ENCODE data around the gene TCF4.

Gene TCF4

GRCh38 chr18:55433648-55434047 is 154.3 kb downstream of the TCF4 start:
- Histone ChIP-seq H3F3A (ENCODE audit: insufficient read depth, low read length) (no peaks in the 10 kb centered on the region), H3K4me2 (ENCODE audit: low read depth, low read length) (no peak overlapping the region), H2AFZ (ENCODE audit: low read length) (no peak overlapping the region), H4K20me1 (ENCODE audit: insufficient read depth, low read length) (no peaks in the 10 kb centered on the region), H3K27ac (ENCODE audit: low read length) (no peak overlapping the region), H3K9ac (ENCODE audit: low read length) (no peak overlapping the region), H3K9me2 (replicated peaks; ENCODE audit: insufficient read depth, low read length) (no peaks in the 10 kb centered on the region), H3K36me3 (replicated peaks; ENCODE audit: insufficient read depth, low read length) (no peaks in the 10 kb centered on the region), H3K27me3 (replicated peaks; ENCODE audit: insufficient read depth, low read length) (no peaks in the 10 kb centered on the region), H3K79me2 (ENCODE audit: low read length) (no peaks in the 10 kb centered on the region), H3K4me1 (ENCODE audit: low read length) (no peaks in the 10 kb centered on the region), H3K4me3 (ENCODE audit: low read length) (no peak overlapping the region), H3K9me3 (replicated peaks; ENCODE audit: insufficient read depth, low read length) (no peaks in the 10 kb centered on the region)
- TF ChIP-seq EZH2phosphoT487 (IDR thresholded peaks at IDR 0.05; ENCODE audit: low read length) (no peak), EZH2 (optimal IDR thresholded peaks at IDR 0.05; ENCODE audit: low read depth, low read length) (no peak), CTCF (IDR thresholded peaks at IDR 0.05; ENCODE audit: low read length) (no peak)
- DNase-seq = no peak

GRCh38 chr18:55433140-55433539 is 154.9 kb downstream of the TCF4 start:
- no peak for TF ChIP-seq EZH2phosphoT487 (IDR thresholded peaks at IDR 0.05; ENCODE audit: low read length)
- DNase-seq = no peak
- H3F3A ChIP-seq (ENCODE audit: insufficient read depth, low read length) = no peaks in the 10 kb centered on the region
- H2AFZ ChIP-seq (ENCODE audit: low read length) = no peak overlapping the region
- H3K9ac ChIP-seq (ENCODE audit: low read length) = no peak overlapping the region
- H4K20me1 ChIP-seq (ENCODE audit: insufficient read depth, low read length) = no peaks in the 10 kb centered on the region
- no peaks in the 10 kb centered on the region for H3K4me1 ChIP-seq (ENCODE audit: low read length)
- no peaks in the 10 kb centered on the region for H3K36me3 ChIP-seq (replicated peaks; ENCODE audit: insufficient read depth, low read length)
- no peak overlapping the region for H3K4me3 ChIP-seq (ENCODE audit: low read length)
- no peaks in the 10 kb centered on the region for H3K27me3 ChIP-seq (replicated peaks; ENCODE audit: insufficient read depth, low read length)
- no peaks in the 10 kb centered on the region for H3K79me2 ChIP-seq (ENCODE audit: low read length)
- H3K4me2 ChIP-seq (ENCODE audit: low read depth, low read length) = no peak overlapping the region
- H3K9me3 ChIP-seq (replicated peaks; ENCODE audit: insufficient read depth, low read length) = no peaks in the 10 kb centered on the region
- H3K9me2 ChIP-seq (replicated peaks; ENCODE audit: insufficient read depth, low read length) = no peaks in the 10 kb centered on the region
- no peak overlapping the region for H3K27ac ChIP-seq (ENCODE audit: low read length)

- H4K20me1 ChIP-seq (ENCODE audit: insufficient read depth, low read length) = no peaks in the 10 kb centered on the region
- no peak overlapping the region for H3K4me3 ChIP-seq (ENCODE audit: low read length)
- H3K79me2 ChIP-seq (ENCODE audit: low read length) = no peaks in the 10 kb centered on the region
- no peaks in the 10 kb centered on the region for H3K4me1 ChIP-seq (ENCODE audit: low read length)
- H3K36me3 ChIP-seq (replicated peaks; ENCODE audit: insufficient read depth, low read length) = no peaks in the 10 kb centered on the region
- no peak overlapping the region for H3K27ac ChIP-seq (ENCODE audit: low read length)
- H3K9me2 ChIP-seq (replicated peaks; ENCODE audit: insufficient read depth, low read length) = no peaks in the 10 kb centered on the region
- DNase-seq = no peak
- H3F3A ChIP-seq (ENCODE audit: insufficient read depth, low read length) = no peaks in the 10 kb centered on the region
- H3K9me3 ChIP-seq (replicated peaks; ENCODE audit: insufficient read depth, low read length) = no peaks in the 10 kb centered on the region
- no peak for TF ChIP-seq CTCF (IDR thresholded peaks at IDR 0.05; ENCODE audit: low read length)
- TF ChIP-seq EZH2phosphoT487 (IDR thresholded peaks at IDR 0.05; ENCODE audit: low read length) = no peak
- no peak for TF ChIP-seq EZH2 (optimal IDR thresholded peaks at IDR 0.05; ENCODE audit: low read depth, low read length)
- H2AFZ ChIP-seq (ENCODE audit: low read length) = no peak overlapping the region
- H3K4me2 ChIP-seq (ENCODE audit: low read depth, low read length) = no peak overlapping the region
- H3K9ac ChIP-seq (ENCODE audit: low read length) = no peak overlapping the region
- H3K27me3 ChIP-seq (replicated peaks; ENCODE audit: insufficient read depth, low read length) = no peaks in the 10 kb centered on the region
Observed at GRCh38 chr18:55432307-55433040, 155.5 kb downstream of the TCF4 start.

GRCh38 chr18:55430026-55430425 is 158.0 kb downstream of the TCF4 start:
- H3K4me3 ChIP-seq (ENCODE audit: low read length) = no peak overlapping the region
- H3K79me2 ChIP-seq (ENCODE audit: low read length) = no peaks in the 10 kb centered on the region
- no peaks in the 10 kb centered on the region for H3K9me3 ChIP-seq (replicated peaks; ENCODE audit: insufficient read depth, low read length)
- no peaks in the 10 kb centered on the region for H3K36me3 ChIP-seq (replicated peaks; ENCODE audit: insufficient read depth, low read length)
- no peak for TF ChIP-seq EZH2 (optimal IDR thresholded peaks at IDR 0.05; ENCODE audit: low read depth, low read length)
- TF ChIP-seq CTCF (IDR thresholded peaks at IDR 0.05; ENCODE audit: low read length) = no peak
- TF ChIP-seq EZH2phosphoT487 (IDR thresholded peaks at IDR 0.05; ENCODE audit: low read length) = no peak
- H3K27me3 ChIP-seq (replicated peaks; ENCODE audit: insufficient read depth, low read length) = no peaks in the 10 kb centered on the region
- no peak overlapping the region for H3K27ac ChIP-seq (ENCODE audit: low read length)
- H3K4me1 ChIP-seq (ENCODE audit: low read length) = no peaks in the 10 kb centered on the region
- no peak overlapping the region for H3K4me2 ChIP-seq (ENCODE audit: low read depth, low read length)
- no peaks in the 10 kb centered on the region for H3K9me2 ChIP-seq (replicated peaks; ENCODE audit: insufficient read depth, low read length)
- no peaks in the 10 kb centered on the region for H4K20me1 ChIP-seq (ENCODE audit: insufficient read depth, low read length)
- H3K9ac ChIP-seq (ENCODE audit: low read length) = no peak overlapping the region
- no peak for DNase-seq
- no peaks in the 10 kb centered on the region for H3F3A ChIP-seq (ENCODE audit: insufficient read depth, low read length)
- H2AFZ ChIP-seq (ENCODE audit: low read length) = no peak overlapping the region
